ENCODE measurements around the gene FAM107A.

The FAM107A gene

DNA sequence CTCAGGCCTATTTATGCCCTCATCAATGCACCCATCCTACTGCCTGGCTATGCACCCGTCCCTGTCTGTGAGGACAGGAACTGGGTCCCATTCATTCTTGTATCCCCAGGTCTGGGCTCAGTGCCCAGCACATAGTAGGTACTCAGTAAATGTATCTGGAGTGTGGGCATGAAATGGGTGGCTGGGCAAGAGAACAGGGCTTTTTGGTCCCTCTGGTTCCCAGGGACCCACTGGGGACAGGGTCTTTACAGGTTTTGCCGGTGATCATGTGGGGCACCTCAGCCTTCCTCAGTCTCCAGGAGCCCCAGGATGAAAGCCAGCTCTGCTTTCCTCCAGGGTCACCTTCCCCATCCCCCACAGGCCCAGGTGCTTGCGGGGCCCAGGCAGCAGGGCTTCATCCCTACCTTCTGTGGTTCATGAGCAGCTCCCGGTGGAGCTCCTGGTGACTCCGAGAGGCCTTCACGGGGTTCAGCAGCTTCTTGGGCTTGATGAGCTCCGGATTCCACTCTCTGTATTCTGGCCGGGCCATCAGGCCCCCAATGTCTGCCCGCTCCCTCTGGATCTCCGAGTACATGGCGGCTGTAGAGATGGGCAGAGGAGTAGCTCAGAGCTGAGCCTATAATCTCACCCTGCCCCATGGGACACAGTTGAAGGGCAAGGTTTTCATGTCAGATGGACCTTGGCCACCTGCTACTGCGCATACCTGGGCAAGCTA is 7.7 kb downstream of the FAM107A start:
- TF ChIP-seq, protein P1, sequence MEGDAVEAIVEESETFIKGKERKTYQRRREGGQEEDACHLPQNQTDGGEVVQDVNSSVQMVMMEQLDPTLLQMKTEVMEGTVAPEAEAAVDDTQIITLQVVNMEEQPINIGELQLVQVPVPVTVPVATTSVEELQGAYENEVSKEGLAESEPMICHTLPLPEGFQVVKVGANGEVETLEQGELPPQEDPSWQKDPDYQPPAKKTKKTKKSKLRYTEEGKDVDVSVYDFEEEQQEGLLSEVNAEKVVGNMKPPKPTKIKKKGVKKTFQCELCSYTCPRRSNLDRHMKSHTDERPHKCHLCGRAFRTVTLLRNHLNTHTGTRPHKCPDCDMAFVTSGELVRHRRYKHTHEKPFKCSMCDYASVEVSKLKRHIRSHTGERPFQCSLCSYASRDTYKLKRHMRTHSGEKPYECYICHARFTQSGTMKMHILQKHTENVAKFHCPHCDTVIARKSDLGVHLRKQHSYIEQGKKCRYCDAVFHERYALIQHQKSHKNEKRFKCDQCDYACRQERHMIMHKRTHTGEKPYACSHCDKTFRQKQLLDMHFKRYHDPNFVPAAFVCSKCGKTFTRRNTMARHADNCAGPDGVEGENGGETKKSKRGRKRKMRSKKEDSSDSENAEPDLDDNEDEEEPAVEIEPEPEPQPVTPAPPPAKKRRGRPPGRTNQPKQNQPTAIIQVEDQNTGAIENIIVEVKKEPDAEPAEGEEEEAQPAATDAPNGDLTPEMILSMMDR (IDR thresholded peaks at IDR 0.05; ENCODE audit: low read length, missing control alignments), result no peak
- DNase-seq (ENCODE audit: low read depth), result no peak
- H3K4me3 ChIP-seq (replicated peaks; ENCODE audit: low read depth, low read length), result no peak overlapping the region

DNA sequence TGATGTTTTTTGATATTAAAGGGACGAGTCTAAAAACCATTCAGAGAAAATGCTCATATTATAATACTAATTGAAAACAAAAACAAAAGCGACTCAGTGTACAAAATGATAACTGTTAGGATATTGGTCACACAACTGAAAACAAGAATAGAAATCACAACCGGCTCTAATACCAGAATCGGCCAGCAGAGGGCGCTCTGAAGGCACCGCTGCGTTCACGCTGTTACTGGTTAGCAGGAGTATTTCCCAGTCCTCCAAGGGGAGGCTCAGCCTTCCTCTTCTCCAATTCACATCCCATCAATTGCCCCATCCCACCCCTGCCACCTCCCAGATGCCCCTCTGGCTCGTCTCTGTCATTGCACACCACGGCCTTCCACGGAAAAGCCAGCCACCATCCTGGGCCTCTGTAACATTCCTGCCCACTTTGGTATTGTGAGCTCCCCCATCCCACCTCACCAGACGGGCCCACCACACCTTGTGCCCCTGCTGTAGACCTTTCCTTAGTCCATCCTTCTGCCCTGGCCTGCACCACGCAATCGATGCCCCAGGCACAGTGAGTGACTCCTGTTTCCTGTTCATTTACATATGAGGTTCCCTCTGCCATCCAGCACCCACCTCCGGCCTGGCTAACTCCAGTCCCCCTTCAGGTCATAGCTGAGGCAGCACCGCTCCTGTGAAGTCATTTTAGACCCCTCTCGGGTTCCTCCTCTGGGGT is 8.5 kb downstream of the FAM107A start:
- H3K4me3 ChIP-seq (replicated peaks; ENCODE audit: low read depth, low read length), result no peak overlapping the region
- TF ChIP-seq, protein P1 (IDR thresholded peaks at IDR 0.05; ENCODE audit: low read length, missing control alignments), result peak; percentile 89
- peak; percentile 82 for DNase-seq (ENCODE audit: low read depth)

DNA sequence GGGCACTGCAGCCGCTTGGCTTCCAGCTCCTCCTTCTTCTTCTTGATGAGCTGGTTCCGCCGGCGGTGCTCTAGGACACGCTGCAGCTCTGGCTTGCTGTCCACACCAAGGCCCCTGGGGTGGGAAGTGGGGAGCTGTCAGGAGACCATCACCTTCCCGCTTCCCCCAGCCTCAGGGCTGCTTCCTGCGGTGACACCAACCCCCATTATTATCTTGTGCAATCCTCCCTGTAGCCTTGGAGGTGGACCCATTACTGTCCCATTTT is 10.0 kb downstream of the FAM107A start:
- no peak overlapping the region for H3K4me3 ChIP-seq (replicated peaks; ENCODE audit: low read depth, low read length)
- TF ChIP-seq, protein P1 (IDR thresholded peaks at IDR 0.05; ENCODE audit: low read length, missing control alignments), result no peak
- DNase-seq (ENCODE audit: low read depth), result no peak

DNA sequence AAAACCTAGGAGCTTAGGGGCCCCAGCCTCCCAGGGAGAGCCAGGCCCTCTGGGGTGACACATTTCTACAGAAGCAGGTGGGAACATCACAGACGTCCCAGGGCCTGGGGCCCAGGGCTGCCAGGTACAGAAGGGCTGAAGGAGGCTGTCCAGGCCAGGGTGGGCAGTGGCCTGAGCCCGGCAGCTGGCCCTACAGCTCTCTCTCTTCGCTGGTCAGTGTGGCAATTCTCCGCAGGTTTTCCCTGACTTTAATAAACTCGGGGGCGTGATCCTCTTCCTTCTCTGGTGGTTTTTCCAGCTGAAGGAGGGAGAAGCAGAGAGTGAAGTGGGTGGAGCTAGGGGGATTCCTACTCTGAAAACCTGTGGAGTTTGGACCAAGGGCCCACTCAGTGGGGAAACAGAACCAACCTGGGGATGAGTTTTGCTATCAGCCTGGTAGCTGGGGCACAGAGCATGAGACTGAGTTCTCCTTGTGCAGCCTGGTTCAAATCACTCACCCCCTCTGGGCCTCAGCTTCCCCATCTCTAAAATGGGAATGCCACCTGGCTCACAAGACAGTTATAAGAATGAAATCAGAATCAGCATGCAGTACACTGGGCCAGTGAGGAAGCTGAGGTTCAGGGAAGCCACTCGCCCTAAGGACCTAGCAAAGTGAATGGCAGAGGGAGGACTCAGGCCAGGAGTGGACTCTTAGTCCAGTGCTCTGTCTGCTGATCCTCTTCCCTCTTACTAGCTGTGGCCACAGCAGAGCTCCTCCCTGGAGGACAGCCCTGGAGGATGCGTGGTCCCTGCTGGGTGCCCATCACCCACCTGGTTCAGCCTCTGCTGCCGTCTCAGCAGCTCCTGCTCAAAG is 10.6 kb downstream of the FAM107A start:
- no peak overlapping the region for H3K4me3 ChIP-seq (replicated peaks; ENCODE audit: low read depth, low read length)
- TF ChIP-seq, protein P1 (IDR thresholded peaks at IDR 0.05; ENCODE audit: low read length, missing control alignments), result no peak
- no peak for DNase-seq (ENCODE audit: low read depth)

DNA sequence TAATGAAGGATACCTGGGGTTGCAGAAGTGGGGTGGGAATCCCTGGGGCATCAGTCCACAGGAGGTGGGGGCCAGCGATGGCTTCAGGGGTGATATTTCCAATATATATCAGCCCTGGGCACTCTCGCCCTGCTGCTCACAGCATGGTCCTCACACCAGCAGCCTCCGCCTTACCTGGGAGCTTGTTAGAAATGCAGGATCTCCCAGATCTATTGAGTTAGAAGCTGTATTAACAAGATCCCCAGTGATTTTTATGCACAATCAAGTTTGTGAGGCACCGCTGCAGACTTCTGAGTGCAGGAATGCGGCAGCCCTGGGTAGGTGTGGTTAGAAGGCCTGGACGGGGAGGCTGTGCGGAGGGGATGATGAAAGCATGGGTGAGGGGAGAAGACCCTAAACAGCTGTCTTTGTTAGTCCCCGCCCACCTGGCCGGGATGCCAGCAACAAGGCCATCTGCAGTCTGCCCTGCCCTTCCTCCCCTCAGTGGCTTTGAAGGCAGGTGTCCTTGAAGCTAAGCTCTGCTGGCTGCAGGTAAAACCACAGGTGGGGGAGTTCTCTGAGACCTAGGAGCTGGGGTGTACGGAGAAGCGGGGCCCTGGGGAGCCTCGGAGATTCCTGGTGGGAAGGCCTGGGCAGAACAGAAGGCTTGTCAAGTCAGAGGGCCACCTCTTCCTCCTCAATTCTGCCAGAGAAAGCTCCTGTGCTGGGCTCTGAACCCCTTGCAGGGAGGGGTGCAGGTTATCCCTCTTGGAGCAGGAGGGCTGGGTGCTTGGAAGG is 11.4 kb downstream of the FAM107A start:
- no peak overlapping the region for H3K4me3 ChIP-seq (replicated peaks; ENCODE audit: low read depth, low read length)
- DNase-seq (ENCODE audit: low read depth), result no peak
- TF ChIP-seq, protein P1 (IDR thresholded peaks at IDR 0.05; ENCODE audit: low read length, missing control alignments), result no peak

DNA sequence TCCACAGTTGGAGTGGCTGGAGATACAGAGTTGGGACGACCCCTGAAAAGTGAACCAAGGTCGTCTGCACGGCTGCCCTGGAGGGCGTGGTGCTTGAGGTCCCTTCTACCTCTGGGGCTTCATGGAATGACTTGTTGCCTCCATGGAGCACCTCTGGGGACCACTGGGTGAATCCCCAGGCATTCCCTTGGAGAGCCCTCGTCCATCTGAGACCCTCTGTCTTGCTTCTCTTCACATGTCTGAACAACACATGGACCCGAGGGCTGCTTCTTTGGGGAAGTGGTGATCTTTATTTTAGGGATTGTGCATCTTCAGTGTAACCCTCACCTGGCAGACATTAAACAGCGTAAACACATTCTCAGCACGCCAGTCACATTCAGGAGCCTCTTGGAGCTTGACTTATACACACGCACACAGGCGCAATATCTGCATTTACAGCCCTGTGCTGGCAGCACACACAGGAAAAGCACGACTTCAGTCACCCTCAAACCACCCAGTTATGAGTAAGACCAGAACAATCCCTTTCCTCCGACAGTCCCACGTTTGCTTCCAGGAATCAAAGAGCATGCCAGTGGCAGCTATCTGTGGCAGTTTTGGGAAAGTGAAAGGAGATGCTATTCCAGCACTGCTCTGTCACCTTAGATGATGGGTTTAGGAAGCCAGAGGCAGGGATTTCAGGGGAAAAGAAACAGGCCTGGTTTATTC is 12.6 kb downstream of the FAM107A start:
- H3K4me3 ChIP-seq (replicated peaks; ENCODE audit: low read depth, low read length), result no peak overlapping the region
- DNase-seq (ENCODE audit: low read depth), result peak; percentile 81
- TF ChIP-seq, protein P1 (IDR thresholded peaks at IDR 0.05; ENCODE audit: low read length, missing control alignments), result no peak
